ENCODE data around the gene PRKAG2.

The PRKAG2 gene

GRCh38 chr7:151682831-151683614, 193.9 kb downstream of the PRKAG2 start:
- TF ChIP-seq CTCF (conservative IDR thresholded peaks at IDR 0.05), result no peak
- H3K27ac ChIP-seq, result no peak overlapping the region

- TF ChIP-seq CTCF (conservative IDR thresholded peaks at IDR 0.05), result no peak
- no peak overlapping the region for H3K27ac ChIP-seq
Measured at GRCh38 chr7:151681726-151682125, 195.2 kb downstream of the PRKAG2 start.

GRCh38 chr7:151680810-151681209, 196.1 kb downstream of the PRKAG2 start:
- no peak overlapping the region for H3K27ac ChIP-seq
- no peak for TF ChIP-seq CTCF (conservative IDR thresholded peaks at IDR 0.05)

- TF ChIP-seq CTCF (conservative IDR thresholded peaks at IDR 0.05), result no peak
- H3K27ac ChIP-seq, result no peak overlapping the region
Measured at GRCh38 chr7:151679881-151680612, 196.9 kb downstream of the PRKAG2 start.

GRCh38 chr7:151679071-151679708, 197.7 kb downstream of the PRKAG2 start:
- no peak overlapping the region for H3K27ac ChIP-seq
- TF ChIP-seq CTCF (conservative IDR thresholded peaks at IDR 0.05), result no peak

- TF ChIP-seq CTCF (conservative IDR thresholded peaks at IDR 0.05), result no peak
- H3K27ac ChIP-seq, result no peak overlapping the region
Measured at GRCh38 chr7:151678227-151678604, 198.7 kb downstream of the PRKAG2 start.

- H3K27ac ChIP-seq, result no peak overlapping the region
- no peak for TF ChIP-seq CTCF (conservative IDR thresholded peaks at IDR 0.05)
Measured at GRCh38 chr7:151677581-151678226, 199.2 kb downstream of the PRKAG2 start.

Measured in VCaP (cell line).